T-helper 17 cell (primary cell): ENCODE measurements around the gene C1QTNF12. TPM values are rescaled to one million over a fixed set of nuclear protein-coding genes. Genes with fewer than 3 reads are reported as not detected.

Experiments
- ATAC-seq: fragments of 150-1000 bp; cut with Tn5 transposase; 2 replicates; pipeline ENCODE4 v1.10.0; 2021; ENCODE audit warnings: mild to moderate bottlenecking, moderate library complexity
- DNase-seq, 3 donors: peaks; one replicate each; pipeline versions ENCODE4 v3.0.0 to v3.0.0-alpha.2; 2020 to 2021
- H3K9me3 ChIP-seq: one replicate; pipeline ENCODE4 v1.7.0; 2013; ENCODE audit warnings: low read length, mild to moderate bottlenecking; ENCODE audit not compliant: control insufficient read depth, poor library complexity, severe bottlenecking
- H3K27ac Mint-ChIP-seq: one replicate; pipeline ENCODE4 v1.8.0; 2022; ENCODE audit warnings: mild to moderate bottlenecking, moderate library complexity, mixed read lengths
- H3K27me3 Mint-ChIP-seq: one replicate; pipeline ENCODE4 v1.8.0; 2022; ENCODE audit warnings: mixed read lengths
- H3K36me3 Mint-ChIP-seq: one replicate; pipeline ENCODE4 v1.8.0; 2022; ENCODE audit warnings: low read depth, mixed read lengths
- H3K4me1 Mint-ChIP-seq: one replicate; pipeline ENCODE4 v1.8.0; 2022; ENCODE audit warnings: mild to moderate bottlenecking, mixed read lengths
- H3K4me3 Mint-ChIP-seq: one replicate; pipeline ENCODE4 v1.8.0; 2022; ENCODE audit warnings: mild to moderate bottlenecking, moderate library complexity, mixed read lengths
- total RNA-seq, 4 donors: library from RNA in 2 of 4; stranded (reverse) in 2 of 4; gene quantifications; one replicate each; pipeline ENCODE4 v1.2.3 and lab custom pipeline; 2022 to 2026

The C1QTNF12 gene
- total RNA-seq, 2 donors from 2014 or later: 0.91 to 2.0 TPM

GRCh38 chr1:1219341-1219740 lies 27.2 kb downstream of the C1QTNF12 start:
- H3K9me3 ChIP-seq: no peaks in the 10 kb centered on the region
- Mint-ChIP-seq H3K27me3 (no peaks in the 10 kb centered on the region), H3K27ac (peak overlapping the region; percentile 99), H3K36me3 (peaks cover 3% of the 10 kb centered on the region), H3K4me3 (peak overlapping the region; percentile 75), H3K4me1 (peaks cover 33% of the 10 kb centered on the region)
- ATAC-seq: peak; percentile 41
- peak in 2 of 3 donors; percentile 41 to 57 for DNase-seq

DNA sequence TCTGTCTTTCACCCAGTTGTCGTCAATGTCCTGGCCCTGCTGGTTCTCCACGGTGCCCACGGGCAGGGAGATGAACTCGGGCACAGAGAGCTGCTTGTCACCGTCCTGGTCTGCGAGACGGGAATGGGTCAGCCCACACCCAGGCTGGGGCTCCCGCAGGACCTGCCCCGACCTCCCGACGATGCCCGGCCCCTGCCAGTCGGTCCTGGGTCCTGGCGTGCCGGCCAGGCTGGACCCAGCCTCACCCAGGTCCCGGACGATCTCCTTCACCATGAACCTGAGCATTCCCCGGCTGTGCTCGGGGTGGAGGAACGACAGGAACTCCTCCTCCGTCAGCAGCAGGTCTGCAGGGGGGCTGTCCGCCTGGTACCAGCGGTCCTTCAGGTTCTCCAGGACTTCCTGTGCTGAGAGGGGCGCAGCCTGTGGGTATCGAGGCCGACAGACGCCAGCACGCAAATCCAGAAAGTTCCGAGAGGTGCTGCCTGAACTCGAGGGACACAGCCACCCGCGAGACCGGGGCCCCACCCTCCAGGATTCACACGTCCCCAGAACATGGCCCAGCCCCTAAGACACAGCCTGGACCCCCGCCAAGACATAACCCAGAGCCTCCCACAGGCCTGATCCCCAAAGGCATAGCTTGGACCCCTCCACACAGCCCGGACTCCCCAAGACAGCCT lies 27.9 kb downstream of the C1QTNF12 start:
- Mint-ChIP-seq H3K4me3 (peak overlapping the region; percentile 76), H3K4me1 (peaks cover 34% of the 10 kb centered on the region), H3K27me3 (no peaks in the 10 kb centered on the region), H3K27ac (peak overlapping the region; percentile 99), H3K36me3 (peaks cover 3% of the 10 kb centered on the region)
- no peak for DNase-seq
- ATAC-seq: no peak
- no peaks in the 10 kb centered on the region for H3K9me3 ChIP-seq

GRCh38 chr1:1217621-1218523 lies 28.6 kb downstream of the C1QTNF12 start:
- Mint-ChIP-seq H3K36me3 (no peaks in the 10 kb centered on the region), H3K4me3 (peak overlapping the region; percentile 76), H3K27me3 (no peaks in the 10 kb centered on the region), H3K4me1 (peaks cover 34% of the 10 kb centered on the region), H3K27ac (peak overlapping the region; percentile 99)
- H3K9me3 ChIP-seq: no peaks in the 10 kb centered on the region
- DNase-seq: peak in 1 of 3 donors; percentile 41
- peak; percentile 9 for ATAC-seq

GRCh38 chr1:1216770-1217620 lies 29.5 kb downstream of the C1QTNF12 start:
- DNase-seq: peak; percentile 52 to 71 (median 62)
- Mint-ChIP-seq H3K36me3 (no peaks in the 10 kb centered on the region), H3K27ac (peak overlapping the region; percentile 99), H3K27me3 (no peaks in the 10 kb centered on the region), H3K4me1 (peaks cover 36% of the 10 kb centered on the region), H3K4me3 (peak overlapping the region; percentile 87)
- ATAC-seq: peak; percentile 66
- H3K9me3 ChIP-seq: no peaks in the 10 kb centered on the region

- Mint-ChIP-seq H3K27me3 (no peaks in the 10 kb centered on the region), H3K4me1 (peaks cover 38% of the 10 kb centered on the region), H3K36me3 (peaks cover 2% of the 10 kb centered on the region), H3K27ac (peak overlapping the region; percentile 99), H3K4me3 (peak overlapping the region; percentile 87)
- no peaks in the 10 kb centered on the region for H3K9me3 ChIP-seq
- DNase-seq: no peak
- ATAC-seq: peak; percentile 2
These were observed 30.5 kb downstream of the C1QTNF12 start for GRCh38 chr1:1215881-1216605.

DNA sequence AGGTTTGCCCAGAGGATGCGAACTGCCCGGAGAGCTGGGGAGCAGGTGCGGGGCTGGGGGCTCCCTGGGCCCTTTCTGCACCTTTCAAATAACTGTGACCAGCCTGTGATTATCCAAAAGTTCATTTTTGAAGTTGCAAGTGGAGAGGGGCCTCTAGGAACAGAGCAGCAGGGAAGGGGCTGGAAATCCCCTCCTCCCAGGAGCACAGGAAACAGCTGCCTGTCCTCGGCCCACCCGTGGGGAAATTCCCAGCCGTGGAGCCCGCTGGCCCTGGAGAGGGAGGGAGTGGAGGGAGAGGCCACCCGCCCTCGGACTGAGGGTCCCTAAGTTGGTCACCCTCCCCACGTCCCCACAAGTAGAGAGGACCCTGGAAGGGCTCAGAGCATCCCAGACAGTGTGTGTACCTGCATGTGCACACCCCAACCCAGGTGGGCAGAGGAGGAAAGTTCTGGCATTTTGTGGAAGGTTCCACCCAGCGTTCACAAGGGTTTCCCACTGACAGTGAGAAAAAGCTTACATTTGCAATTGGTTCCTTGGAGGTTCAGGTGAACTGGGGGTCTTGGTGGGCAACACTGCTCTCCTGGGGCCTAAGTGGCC lies 31.3 kb downstream of the C1QTNF12 start:
- no peaks in the 10 kb centered on the region for H3K27me3 Mint-ChIP-seq
- DNase-seq (peak in 2 of 3 donors; percentile 39 to 42), ATAC-seq (peak; percentile 12)
- H3K4me1 Mint-ChIP-seq: peaks cover 41% of the 10 kb centered on the region
- H3K36me3 Mint-ChIP-seq: peaks cover 2% of the 10 kb centered on the region
- peak overlapping the region; percentile 85 for H3K4me3 Mint-ChIP-seq
- H3K9me3 ChIP-seq: no peaks in the 10 kb centered on the region
- H3K27ac Mint-ChIP-seq: peak overlapping the region; percentile 99

DNA sequence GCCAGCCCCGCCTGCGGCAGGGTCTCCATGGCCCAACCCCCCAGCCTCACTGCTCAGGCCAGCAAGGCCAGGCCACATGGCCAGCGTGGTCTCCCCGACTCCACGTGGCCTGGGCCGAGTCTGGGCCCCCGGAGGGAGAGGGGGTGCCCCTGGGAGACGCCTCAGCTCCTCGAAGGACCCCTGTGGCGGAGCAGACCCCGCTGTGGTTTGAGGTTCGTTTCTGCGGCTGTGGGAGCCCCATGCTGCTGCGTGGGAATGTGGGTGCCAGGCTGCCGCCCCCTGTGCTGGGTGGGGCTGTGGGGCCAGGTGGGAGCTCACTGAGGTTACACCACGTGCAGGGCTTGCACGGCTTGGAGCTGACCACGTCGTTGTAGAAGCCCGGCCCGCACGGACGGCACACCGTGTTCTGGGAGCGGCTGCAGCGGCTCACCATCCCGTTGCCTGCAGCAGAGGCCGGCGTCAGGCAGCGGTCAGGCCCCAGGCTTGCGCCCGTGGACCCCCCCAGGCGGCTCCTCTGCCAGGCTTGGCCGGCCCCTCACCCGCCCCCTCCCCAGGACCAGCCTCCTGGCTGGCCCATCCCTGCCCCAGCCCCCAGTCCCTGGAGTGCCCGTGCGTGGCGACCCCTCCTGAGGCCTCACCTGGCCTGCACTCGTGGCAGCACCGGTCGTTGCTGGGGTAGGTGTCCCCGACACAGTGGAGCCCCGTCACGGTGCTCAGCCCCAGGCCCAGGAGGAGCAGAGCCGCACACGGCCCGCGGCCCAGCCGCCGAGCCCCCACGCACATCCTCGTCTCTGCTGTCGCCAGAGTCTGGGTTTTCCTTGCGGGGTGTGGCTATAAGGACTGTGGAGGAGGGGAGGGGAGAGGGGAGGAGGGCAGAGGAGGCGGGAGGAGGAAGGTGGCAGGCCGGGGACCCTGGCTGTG lies 32.9 kb downstream of the C1QTNF12 start, which contains the start of gene TNFRSF4:
Gene TNFRSF4 (minus strand): TSS at position 809 of the 921 bp plus-strand sequence. CDS start 26 bp downstream, at position 783.
- DNase-seq (peak in 2 of 3 donors; percentile 27 to 42), ATAC-seq (peak; percentile 16)
- Mint-ChIP-seq H3K36me3 (peaks cover 2% of the 10 kb centered on the region), H3K4me3 (peak within 1 kb of the TSS; percentile 85), H3K4me1 (peaks cover 39% of the 10 kb centered on the region), H3K27me3 (no peaks in the 10 kb centered on the region), H3K27ac (peak within 1 kb of the TSS; percentile 99)
- no peaks in the 10 kb centered on the region for H3K9me3 ChIP-seq

- Mint-ChIP-seq H3K27ac (peak overlapping the region; percentile 82), H3K27me3 (no peaks in the 10 kb centered on the region)
These were observed 33.7 kb downstream of the C1QTNF12 start for GRCh38 chr1:1212780-1213344.

DNA sequence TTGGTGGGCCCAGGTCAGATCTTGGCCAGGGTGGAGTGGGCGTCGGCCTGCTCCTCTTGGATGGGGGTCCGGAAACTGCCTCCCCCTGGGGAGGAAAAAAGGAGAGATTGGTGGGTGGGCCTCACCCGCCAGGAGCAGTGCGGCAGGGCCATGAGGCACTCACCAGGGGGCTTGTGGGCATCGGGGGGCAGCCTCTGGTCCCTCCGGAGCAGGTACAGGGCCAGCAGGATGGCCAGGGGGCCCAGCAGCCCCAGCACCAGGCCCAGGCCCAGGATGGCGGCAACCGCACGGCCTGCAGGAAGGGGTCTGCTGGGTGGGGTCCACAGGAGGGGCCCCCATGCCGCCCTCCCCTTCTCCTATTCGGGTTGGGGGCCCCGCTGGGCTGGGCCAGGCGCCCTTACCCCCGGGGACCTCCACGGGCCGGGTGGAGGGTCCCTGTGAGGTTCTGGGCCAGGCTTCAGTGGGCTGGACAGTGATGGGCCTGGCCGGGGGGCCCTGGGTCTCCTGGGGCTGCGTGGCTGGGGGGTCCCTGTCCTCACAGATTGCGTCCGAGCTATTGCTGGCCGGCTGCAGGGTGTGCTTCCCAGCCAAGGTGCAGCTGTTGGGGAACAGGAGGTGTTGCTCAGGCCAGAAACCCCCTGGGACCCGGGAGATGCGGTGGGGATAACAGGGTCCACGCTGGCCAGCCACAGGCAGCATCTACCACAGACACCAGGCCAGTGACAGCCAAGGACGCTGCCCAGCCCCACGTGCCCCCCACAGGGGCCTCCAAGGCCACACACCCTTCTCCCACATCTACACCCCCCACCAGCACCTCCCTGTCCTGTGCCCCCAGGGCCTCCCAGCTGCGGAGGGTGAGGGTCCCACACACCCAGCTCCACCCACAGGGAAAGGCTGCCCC lies 34.7 kb downstream of the C1QTNF12 start:
- ATAC-seq (no peak), DNase-seq (peak; percentile 7 to 10 (median 7))
- H3K27me3 Mint-ChIP-seq: no peaks in the 10 kb centered on the region
- peak overlapping the region; percentile 85 for H3K4me3 Mint-ChIP-seq
- peak overlapping the region; percentile 82 for H3K27ac Mint-ChIP-seq
- peaks cover 35% of the 10 kb centered on the region for H3K4me1 Mint-ChIP-seq
- no peaks in the 10 kb centered on the region for H3K9me3 ChIP-seq
- peaks cover 2% of the 10 kb centered on the region for H3K36me3 Mint-ChIP-seq

More at GRCh38 chr1:1212780-1213344, 33.7 kb downstream of the C1QTNF12 start:
- H3K4me1 Mint-ChIP-seq: peaks cover 41% of the 10 kb centered on the region
- DNase-seq (peak in 2 of 3 donors; percentile 35 to 45), ATAC-seq (peak; percentile 5)
- no peaks in the 10 kb centered on the region for H3K9me3 ChIP-seq
- peaks cover 2% of the 10 kb centered on the region for H3K36me3 Mint-ChIP-seq
- peak overlapping the region; percentile 85 for H3K4me3 Mint-ChIP-seq
